HFFc6 (cell line): ENCODE results near the gene DNAH17. TPM values are rescaled to one million over a fixed set of nuclear protein-coding genes. Genes with fewer than 3 reads are reported as not detected.

ENCODE experiments used
- DNase-seq: peaks from one replicate; pipeline ENCODE4 v3.0.0-alpha.2; 2018
- H3K27ac Mint-ChIP-seq: 2 replicates; pipeline ENCODE4 v1.8.0; 2020; ENCODE audit warnings: mild to moderate bottlenecking, mixed read lengths
- H3K27me3 Mint-ChIP-seq: 2 replicates; pipeline ENCODE4 v1.8.0; 2021; ENCODE audit warnings: mild to moderate bottlenecking, moderate library complexity, mixed read lengths; ENCODE audit not compliant: insufficient read depth
- H3K36me3 Mint-ChIP-seq: 2 replicates; pipeline ENCODE4 v1.8.0; 2021; ENCODE audit warnings: low read depth, mixed read lengths
- H3K4me1 Mint-ChIP-seq: 2 replicates; pipeline ENCODE4 v1.8.0; 2020; ENCODE audit warnings: low read depth, mixed read lengths
- H3K4me3 Mint-ChIP-seq: 2 replicates; pipeline ENCODE4 v1.8.0; 2020; ENCODE audit warnings: mild to moderate bottlenecking, moderate library complexity, mixed read lengths
- H3K9me3 Mint-ChIP-seq: 2 replicates; pipeline ENCODE4 v1.8.0; 2020; ENCODE audit warnings: mild to moderate bottlenecking, mixed read lengths
- total RNA-seq, 6 experiments: library from RNA; stranded (reverse); fragmentation: NEBNext Ultra II Directional; extraction: Animal tissue kit (Norgen Biotek cat#: 25700); gene quantifications; 2 replicates in 1 of 6; 3 replicates in 5 of 6; pipeline ENCODE4 v1.2.3, GENCODE V29; 2021
- TF ChIP-seq, protein P1 (sequence below): fragments of 200-600 bp; sonication (generic); IDR thresholded peaks from 2 replicates; pipeline ENCODE4 v1.5.0; 2021; ENCODE audit warnings: antibody characterized with exemption, mild to moderate bottlenecking

DNAH17 gene
- total RNA-seq, 6 experiments from 2014 or later, result not detected

DNA sequence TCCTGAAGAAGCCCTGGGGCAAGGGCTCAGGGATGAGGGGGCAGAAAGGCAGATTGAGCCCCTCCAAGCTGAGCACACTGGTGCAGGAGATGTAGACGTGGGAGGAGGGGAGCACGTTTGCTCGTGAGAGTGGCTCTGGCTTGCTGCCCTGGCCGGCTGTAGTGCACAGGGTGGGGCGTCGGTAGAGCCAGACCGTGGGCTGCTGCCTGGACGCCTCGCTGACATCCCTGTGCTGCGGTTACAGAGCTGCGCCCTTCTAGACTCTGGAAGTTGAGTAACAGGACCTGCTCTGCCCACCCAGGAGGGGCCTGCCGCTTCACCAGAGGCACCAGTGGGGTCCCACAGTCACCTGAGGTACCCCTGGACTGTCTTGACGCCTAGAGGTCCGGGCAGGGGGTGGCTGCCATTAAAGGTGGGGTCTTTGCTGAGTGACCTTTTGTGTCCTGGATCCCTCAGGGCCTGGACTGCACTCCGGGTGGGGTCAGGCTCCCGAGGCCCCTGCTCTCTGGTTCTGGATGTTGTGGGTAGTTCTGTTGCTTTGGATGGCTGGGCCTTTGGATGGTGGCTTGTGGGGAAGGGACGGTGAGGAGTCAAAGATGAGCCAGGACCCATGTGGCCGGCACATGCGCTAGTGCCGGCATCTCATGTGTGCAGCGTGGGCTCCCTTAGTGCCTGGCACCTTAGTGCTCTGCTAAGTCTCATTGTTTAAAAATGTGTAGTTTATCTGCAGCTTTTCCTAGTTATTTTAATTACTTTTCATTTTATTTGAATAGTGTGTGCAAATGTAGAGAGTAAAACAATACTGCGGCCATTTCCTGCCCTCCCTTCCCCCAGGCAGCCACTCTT, 157.0 kb downstream of the DNAH17 start:
- peaks cover 17% of the 10 kb centered on the region for H3K4me1 Mint-ChIP-seq
- no peaks in the 10 kb centered on the region for H3K27me3 Mint-ChIP-seq
- H3K9me3 Mint-ChIP-seq, result no peaks in the 10 kb centered on the region
- peaks cover 14% of the 10 kb centered on the region for H3K36me3 Mint-ChIP-seq
- TF ChIP-seq, protein P1, sequence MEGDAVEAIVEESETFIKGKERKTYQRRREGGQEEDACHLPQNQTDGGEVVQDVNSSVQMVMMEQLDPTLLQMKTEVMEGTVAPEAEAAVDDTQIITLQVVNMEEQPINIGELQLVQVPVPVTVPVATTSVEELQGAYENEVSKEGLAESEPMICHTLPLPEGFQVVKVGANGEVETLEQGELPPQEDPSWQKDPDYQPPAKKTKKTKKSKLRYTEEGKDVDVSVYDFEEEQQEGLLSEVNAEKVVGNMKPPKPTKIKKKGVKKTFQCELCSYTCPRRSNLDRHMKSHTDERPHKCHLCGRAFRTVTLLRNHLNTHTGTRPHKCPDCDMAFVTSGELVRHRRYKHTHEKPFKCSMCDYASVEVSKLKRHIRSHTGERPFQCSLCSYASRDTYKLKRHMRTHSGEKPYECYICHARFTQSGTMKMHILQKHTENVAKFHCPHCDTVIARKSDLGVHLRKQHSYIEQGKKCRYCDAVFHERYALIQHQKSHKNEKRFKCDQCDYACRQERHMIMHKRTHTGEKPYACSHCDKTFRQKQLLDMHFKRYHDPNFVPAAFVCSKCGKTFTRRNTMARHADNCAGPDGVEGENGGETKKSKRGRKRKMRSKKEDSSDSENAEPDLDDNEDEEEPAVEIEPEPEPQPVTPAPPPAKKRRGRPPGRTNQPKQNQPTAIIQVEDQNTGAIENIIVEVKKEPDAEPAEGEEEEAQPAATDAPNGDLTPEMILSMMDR, result no peak
- peak overlapping the region; percentile 11; the same call in 1 of the 2 replicates for H3K4me3 Mint-ChIP-seq
- H3K27ac Mint-ChIP-seq, result peak overlapping the region; percentile 74
- DNase-seq, result peak; percentile 17

DNA sequence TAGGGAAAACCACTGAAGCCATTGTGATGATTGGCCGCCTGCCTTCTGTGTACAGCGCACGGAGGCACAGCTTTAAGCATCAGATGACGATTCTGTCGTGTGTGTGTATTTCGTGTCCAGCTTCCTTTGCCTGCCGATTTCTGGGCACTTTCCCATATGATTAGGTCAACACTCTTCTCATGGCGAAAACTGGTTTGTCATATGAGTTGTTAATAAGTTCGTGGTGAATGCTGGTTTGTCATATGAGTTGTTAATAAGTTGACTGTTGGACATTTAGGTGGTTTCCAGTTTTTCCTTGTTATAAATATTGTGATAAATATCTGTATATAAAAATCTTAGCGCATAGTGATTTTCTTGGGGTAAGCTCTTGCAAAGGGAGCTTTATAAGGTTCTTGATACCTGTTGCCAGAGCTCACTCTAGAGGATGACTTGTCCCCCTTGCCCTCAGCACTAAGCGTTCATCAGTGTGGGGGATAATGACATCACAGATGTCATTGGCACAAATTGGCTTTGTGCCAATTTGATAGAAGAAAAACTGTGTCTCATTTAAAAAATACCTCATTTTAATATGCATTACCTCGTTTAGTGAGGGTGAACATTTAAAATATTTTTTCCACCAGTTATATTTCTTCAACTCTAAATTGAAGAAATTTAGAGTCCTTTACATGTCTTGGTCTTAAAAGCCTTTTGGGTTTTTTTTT, 158.7 kb downstream of the DNAH17 start:
- Mint-ChIP-seq H3K9me3 (no peaks in the 10 kb centered on the region), H3K27ac (no peak overlapping the region), H3K27me3 (no peaks in the 10 kb centered on the region), H3K4me3 (no peak overlapping the region), H3K36me3 (peaks cover 16% of the 10 kb centered on the region), H3K4me1 (peaks cover 19% of the 10 kb centered on the region)
- TF ChIP-seq, protein P1, result no peak
- no peak for DNase-seq

DNA sequence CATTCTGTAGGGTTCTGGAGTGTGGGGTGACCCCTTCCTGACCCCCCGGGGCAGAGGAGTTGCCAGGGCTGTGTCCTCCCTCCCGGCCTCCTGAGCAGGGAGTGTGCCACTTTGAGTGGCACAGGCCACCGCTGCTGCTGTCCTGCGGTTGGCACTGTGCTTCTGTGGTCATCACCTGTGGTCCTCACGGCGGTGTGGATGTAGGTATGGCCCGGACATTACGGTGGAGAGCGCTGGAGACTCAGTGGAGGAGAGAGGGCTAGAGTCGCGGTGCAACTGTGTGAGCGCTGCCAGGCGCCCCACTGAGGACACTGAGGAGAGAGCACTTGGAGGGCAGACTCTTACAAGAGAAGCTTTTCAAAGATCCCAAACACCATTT, 159.7 kb downstream of the DNAH17 start:
- Mint-ChIP-seq H3K27me3 (no peaks in the 10 kb centered on the region), H3K4me3 (no peak overlapping the region), H3K27ac (peak overlapping the region; percentile 4; the same call in 1 of the 2 replicates), H3K4me1 (peaks cover 28% of the 10 kb centered on the region), H3K9me3 (no peaks in the 10 kb centered on the region), H3K36me3 (peaks cover 19% of the 10 kb centered on the region)
- no peak for DNase-seq
- TF ChIP-seq, protein P1, result no peak

DNA sequence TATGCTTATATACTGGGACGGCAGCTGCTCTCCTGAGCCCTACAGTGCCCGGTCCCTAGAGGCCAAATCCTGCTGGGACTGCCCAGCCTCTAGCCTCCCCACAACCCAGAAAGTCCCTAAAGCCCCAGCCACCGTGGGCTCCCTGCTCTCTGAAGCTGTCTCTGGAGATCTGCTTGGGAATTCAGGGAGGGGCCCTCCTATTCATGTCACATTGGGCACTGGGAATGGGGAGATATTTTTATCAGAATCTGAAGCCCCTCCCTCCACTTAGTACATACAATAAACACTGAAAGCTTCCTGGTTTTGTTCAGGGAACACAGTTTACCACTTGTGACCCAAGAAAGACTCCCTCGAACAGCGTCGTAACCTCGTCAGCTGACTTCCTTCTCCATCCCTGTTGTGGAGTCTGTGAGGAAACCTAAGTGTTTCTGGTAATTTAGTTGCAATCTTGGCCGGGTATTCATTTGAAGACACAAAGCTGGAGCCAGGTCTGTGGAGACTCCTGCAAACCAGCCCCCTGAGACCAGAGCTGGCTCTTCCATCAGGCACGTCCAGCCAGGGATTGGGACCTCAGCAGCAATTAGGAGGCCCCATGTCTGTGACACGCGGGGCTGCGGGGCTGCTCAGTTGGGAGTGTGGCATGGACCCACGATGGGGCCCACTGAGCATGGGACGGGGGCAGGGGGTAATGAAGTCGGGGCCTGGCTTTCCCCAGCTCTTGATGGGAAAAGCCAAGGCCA, 160.2 kb downstream of the DNAH17 start:
- Mint-ChIP-seq H3K4me1 (peaks cover 34% of the 10 kb centered on the region), H3K9me3 (no peaks in the 10 kb centered on the region), H3K4me3 (no peak overlapping the region), H3K36me3 (peaks cover 16% of the 10 kb centered on the region), H3K27me3 (no peaks in the 10 kb centered on the region), H3K27ac (peak overlapping the region; percentile 4; the same call in 1 of the 2 replicates)
- DNase-seq, result no peak
- TF ChIP-seq, protein P1, result no peak
